ENCODE data around the gene CNTROB.

The CNTROB gene

DNA sequence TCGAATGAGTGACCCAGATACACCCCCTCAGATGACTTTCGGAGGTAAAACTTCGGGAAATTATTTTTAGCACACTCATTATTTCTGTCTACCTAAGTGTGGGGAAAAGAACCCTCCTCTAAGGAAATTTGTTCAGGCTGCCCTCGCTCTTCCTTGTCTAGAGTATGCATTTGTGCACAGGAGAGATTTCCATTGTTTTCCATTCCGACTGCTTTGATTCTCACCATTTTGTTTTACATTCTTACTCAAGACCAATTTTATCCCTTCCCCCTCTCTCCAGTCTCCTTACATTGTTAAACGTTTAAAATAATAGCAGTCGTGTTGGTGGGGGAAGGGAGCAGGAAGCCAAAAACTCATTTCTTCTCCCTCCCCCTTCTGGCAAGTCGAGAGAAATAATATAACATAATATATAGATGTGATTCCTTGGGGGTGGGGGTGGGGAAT is 44.9 kb upstream of the CNTROB start:
- TF ChIP-seq, protein P1, sequence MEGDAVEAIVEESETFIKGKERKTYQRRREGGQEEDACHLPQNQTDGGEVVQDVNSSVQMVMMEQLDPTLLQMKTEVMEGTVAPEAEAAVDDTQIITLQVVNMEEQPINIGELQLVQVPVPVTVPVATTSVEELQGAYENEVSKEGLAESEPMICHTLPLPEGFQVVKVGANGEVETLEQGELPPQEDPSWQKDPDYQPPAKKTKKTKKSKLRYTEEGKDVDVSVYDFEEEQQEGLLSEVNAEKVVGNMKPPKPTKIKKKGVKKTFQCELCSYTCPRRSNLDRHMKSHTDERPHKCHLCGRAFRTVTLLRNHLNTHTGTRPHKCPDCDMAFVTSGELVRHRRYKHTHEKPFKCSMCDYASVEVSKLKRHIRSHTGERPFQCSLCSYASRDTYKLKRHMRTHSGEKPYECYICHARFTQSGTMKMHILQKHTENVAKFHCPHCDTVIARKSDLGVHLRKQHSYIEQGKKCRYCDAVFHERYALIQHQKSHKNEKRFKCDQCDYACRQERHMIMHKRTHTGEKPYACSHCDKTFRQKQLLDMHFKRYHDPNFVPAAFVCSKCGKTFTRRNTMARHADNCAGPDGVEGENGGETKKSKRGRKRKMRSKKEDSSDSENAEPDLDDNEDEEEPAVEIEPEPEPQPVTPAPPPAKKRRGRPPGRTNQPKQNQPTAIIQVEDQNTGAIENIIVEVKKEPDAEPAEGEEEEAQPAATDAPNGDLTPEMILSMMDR (IDR thresholded peaks at IDR 0.05; ENCODE audit: extremely low read depth, missing control alignments): no peak
- DNase-seq (ENCODE audit: low spot score): no peak

DNA sequence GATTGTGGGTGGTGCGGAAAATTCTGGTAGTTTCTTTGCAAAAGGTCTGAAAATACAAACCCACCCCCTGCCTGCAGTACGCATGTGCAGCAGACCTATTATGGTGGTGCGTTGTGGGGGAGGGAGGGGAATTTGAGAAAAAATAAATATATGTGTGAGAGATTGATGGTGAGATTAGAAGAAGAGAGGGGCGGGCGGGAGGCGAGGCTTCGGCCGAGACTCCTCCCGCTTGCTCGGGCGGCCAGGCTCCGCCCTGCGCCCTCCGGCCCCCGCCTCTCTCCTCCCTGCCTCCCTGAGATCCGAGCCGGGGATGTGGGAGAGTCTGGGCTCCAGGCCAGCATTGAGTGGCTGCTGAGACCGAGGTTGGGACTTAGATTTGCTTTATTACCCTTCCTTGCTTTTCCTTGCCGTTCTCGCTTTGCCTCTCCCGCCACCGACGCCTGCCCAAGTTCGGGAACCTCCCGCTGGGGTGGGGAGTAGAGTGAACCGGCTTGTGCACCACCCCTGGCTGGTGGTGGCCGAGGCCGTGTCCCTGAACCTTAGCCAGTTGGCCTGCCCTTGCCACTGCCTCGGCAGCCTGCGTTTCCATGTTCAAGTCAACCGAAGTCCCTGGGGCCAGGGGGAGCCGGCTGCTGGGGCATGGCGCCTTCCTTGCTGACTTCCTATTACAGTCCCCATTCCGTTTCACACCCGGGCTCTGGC is 44.4 kb upstream of the CNTROB start:
- TF ChIP-seq, protein P1 (IDR thresholded peaks at IDR 0.05; ENCODE audit: extremely low read depth, missing control alignments): no peak

DNA sequence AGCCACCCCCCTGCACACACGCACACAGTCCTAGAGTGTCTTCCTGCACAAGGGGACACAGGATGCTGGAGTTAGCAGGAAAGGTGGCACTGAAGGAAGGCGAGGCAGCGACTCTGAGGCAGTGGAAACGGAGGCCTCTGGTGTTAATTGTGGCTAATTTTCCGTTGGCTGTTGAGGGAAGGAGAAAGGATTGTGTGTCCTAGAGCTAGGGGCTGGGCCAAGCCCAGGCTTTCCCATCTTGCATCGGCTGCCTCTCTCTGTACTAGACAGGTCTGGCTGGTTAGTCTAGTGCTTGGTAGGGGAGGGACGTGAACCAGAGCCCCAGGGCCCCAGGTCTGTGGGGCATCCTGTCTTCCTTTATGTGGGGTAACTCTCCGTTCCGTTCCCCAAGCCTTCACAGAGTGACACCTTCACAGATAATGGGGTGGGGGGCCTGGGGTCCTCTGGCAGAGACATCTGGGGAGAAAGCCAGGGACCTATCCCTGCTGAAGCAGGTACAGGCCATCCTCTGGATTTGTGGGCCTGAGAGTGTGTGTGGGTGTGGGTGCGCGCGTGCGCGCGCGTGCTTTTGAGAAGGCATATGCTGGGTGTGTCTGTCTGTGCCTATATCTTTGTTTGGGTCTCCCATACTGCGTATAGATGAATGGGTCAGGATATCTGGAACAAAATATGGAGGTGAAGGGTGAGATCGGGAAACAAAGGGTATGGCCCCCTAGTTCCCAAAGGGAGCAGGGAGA is 43.7 kb upstream of the CNTROB start, which contains the start of gene CHD3:
Gene CHD3, plus strand, starts transcription at position 606 of the 737 bp plus-strand sequence. CDS start 212 bp downstream, outside the sequence.
- no peak for DNase-seq (ENCODE audit: low spot score)
- TF ChIP-seq, protein P1 (IDR thresholded peaks at IDR 0.05; ENCODE audit: extremely low read depth, missing control alignments): no peak

More for the DNA sequence above, 44.4 kb upstream of the CNTROB start:
- peak; percentile 91 for DNase-seq (ENCODE audit: low spot score)

DNA sequence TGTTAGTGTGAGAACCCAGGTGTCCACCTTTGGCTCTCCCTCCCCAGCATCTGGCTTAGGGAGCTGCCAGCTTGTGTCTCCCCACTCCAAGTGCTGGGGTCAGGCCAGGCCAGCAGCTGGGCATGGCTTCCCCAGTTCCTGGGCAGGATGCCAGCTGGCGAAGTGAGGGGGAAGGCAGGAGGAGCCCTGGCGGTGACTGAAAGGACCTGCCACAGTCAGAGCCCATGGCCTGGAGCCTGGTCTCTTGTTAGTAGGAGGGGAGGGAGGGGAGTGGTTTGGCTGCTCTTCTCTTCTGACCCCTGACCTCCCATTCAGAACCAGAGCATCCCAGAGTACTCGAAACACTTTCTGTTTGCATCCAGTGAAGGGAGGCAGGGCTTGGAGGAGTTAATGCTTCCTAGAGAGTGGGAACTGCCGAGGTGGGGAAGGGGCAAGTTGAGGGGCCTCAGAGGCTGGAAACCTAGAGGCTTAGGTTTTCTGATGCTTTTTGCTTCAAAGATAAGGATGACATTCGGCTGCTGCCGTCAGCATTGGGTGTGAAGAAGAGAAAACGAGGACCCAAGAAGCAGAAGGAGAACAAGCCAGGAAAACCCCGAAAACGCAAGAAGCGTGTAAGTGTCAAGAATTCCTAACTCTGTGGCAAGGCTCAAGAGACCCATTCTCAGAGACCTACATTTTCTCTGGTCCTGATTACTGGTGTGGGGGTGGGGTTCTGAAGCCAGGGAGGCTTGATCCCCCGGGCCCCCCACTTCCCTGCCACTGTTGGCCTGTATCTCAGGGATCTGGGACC is 42.6 kb upstream of the CNTROB start:
- TF ChIP-seq, protein P1 (IDR thresholded peaks at IDR 0.05; ENCODE audit: extremely low read depth, missing control alignments): no peak
- DNase-seq (ENCODE audit: low spot score): no peak

DNA sequence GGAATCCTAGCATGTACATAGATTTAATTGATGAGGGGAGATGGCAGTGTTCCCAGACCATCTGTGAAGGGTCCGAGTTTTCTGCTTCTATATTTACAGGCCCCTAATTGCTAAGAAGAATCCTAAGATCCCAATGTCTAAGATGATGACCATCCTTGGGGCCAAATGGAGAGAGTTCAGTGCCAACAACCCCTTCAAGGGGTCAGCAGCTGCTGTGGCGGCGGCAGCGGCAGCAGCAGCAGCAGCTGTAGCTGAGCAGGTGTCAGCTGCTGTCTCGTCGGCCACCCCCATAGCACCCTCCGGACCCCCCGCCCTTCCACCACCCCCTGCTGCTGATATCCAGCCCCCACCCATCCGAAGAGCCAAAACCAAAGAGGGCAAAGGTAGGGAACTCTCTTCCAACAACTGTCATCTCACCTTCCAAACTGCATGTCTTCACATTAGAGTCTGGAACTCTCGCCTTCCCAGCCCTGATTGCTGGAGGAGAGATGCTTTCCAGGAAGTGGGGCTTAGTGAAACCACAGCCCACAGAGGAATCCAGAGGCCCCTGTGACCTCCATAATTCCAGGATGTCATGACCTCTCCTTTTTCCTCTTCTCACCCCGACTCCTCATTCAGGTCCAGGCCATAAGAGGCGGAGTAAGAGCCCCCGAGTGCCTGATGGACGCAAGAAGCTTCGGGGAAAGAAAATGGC is 38.7 kb upstream of the CNTROB start:
- no peak for DNase-seq (ENCODE audit: low spot score)
- TF ChIP-seq, protein P1 (IDR thresholded peaks at IDR 0.05; ENCODE audit: extremely low read depth, missing control alignments): no peak

DNA sequence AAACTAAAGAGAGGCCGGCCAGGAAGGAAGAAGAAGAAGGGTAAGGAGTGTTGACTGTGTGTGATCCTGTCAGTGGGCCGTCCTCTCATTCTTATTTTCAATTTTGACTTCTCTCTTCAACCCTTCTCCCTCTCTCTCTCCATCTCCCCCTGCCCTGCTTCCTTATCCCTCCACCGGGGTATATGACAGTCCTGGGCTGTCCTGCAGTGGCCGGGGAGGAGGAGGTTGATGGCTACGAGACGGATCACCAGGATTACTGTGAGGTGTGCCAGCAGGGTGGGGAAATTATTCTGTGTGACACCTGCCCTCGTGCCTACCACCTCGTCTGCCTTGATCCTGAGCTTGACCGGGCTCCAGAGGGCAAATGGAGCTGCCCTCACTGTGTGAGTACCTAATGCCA is 37.8 kb upstream of the CNTROB start:
- DNase-seq (ENCODE audit: low spot score): no peak
- TF ChIP-seq, protein P1 (IDR thresholded peaks at IDR 0.05; ENCODE audit: extremely low read depth, missing control alignments): no peak
